HUES48 (cell line): ENCODE measurements around the gene C6orf132.

ENCODE experiments used
- H3K27ac ChIP-seq: one replicate; pipeline ENCODE4 v1.7.0; 2013; ENCODE audit warnings: low read depth, low read length, inconsistent platforms
- H3K27me3 ChIP-seq: 2 replicates; pipeline ENCODE4 v1.6.1; 2013; ENCODE audit warnings: mild to moderate bottlenecking, low read length; ENCODE audit not compliant: control insufficient read depth, insufficient read depth
- H3K36me3 ChIP-seq: 2 replicates; pipeline ENCODE4 v1.6.1; 2013; ENCODE audit warnings: low read length; ENCODE audit not compliant: control insufficient read depth, insufficient read depth
- H3K4me1 ChIP-seq: 2 replicates; pipeline ENCODE4 v1.6.1; 2013; ENCODE audit warnings: mild to moderate bottlenecking, low read length; ENCODE audit not compliant: control insufficient read depth, insufficient read depth
- H3K4me3 ChIP-seq: 2 replicates; pipeline ENCODE4 v1.5.1; 2013; ENCODE audit warnings: mild to moderate bottlenecking, low read depth, low read length
- H3K9ac ChIP-seq: 2 replicates; pipeline ENCODE4 v1.6.1; 2013; ENCODE audit warnings: mild to moderate bottlenecking, low read depth, low read length, moderate library complexity
- H3K9me3 ChIP-seq: 2 replicates; pipeline ENCODE4 v1.6.1; 2013; ENCODE audit warnings: low read length; ENCODE audit not compliant: control insufficient read depth, insufficient read depth

The C6orf132 gene

GRCh38 chr6:42104095-42104803, 38.2 kb downstream of the C6orf132 start:
- peaks cover 18% of the 10 kb centered on the region for H3K4me1 ChIP-seq
- peak overlapping the region; percentile 50; the same call in 1 of the 2 replicates for H3K9ac ChIP-seq
- peak overlapping the region; percentile 22 for H3K27ac ChIP-seq
- peaks cover 2% of the 10 kb centered on the region; the same call in 1 of the 2 replicates for H3K27me3 ChIP-seq
- no peaks in the 10 kb centered on the region for H3K9me3 ChIP-seq
- H3K36me3 ChIP-seq = peaks cover 41% of the 10 kb centered on the region
- peak overlapping the region; percentile 59; the same call in 1 of the 2 replicates for H3K4me3 ChIP-seq

GRCh38 chr6:42103753-42104094, 38.7 kb downstream of the C6orf132 start:
- Histone ChIP-seq H3K4me3 (peak overlapping the region; percentile 59; the same call in 1 of the 2 replicates), H3K4me1 (peaks cover 19% of the 10 kb centered on the region), H3K9ac (no peak overlapping the region), H3K27me3 (peaks cover 7% of the 10 kb centered on the region; the same call in 1 of the 2 replicates), H3K9me3 (no peaks in the 10 kb centered on the region), H3K27ac (no peak overlapping the region), H3K36me3 (peaks cover 39% of the 10 kb centered on the region)

- H3K9me3 ChIP-seq = no peaks in the 10 kb centered on the region
- H3K27me3 ChIP-seq = peaks cover 12% of the 10 kb centered on the region; the same call in 1 of the 2 replicates
- peaks cover 34% of the 10 kb centered on the region for H3K36me3 ChIP-seq
- H3K27ac ChIP-seq = no peak overlapping the region
- peaks cover 19% of the 10 kb centered on the region for H3K4me1 ChIP-seq
- H3K4me3 ChIP-seq = no peak overlapping the region
- no peak overlapping the region for H3K9ac ChIP-seq
These were observed 39.2 kb downstream of the C6orf132 start for GRCh38 chr6:42103216-42103615.

GRCh38 chr6:42101186-42101657, 41.2 kb downstream of the C6orf132 start:
- H3K9ac ChIP-seq = no peak overlapping the region
- no peaks in the 10 kb centered on the region for H3K9me3 ChIP-seq
- no peak overlapping the region for H3K27ac ChIP-seq
- H3K36me3 ChIP-seq = peaks cover 23% of the 10 kb centered on the region
- H3K4me1 ChIP-seq = peaks cover 19% of the 10 kb centered on the region
- peaks cover 28% of the 10 kb centered on the region for H3K27me3 ChIP-seq
- H3K4me3 ChIP-seq = no peak overlapping the region

- H3K27ac ChIP-seq = no peak overlapping the region
- H3K36me3 ChIP-seq = peaks cover 14% of the 10 kb centered on the region
- no peak overlapping the region for H3K9ac ChIP-seq
- no peak overlapping the region for H3K4me3 ChIP-seq
- H3K27me3 ChIP-seq = peaks cover 33% of the 10 kb centered on the region
- peaks cover 16% of the 10 kb centered on the region for H3K4me1 ChIP-seq
- no peaks in the 10 kb centered on the region for H3K9me3 ChIP-seq
These were observed 42.2 kb downstream of the C6orf132 start for GRCh38 chr6:42100029-42100901.

GRCh38 chr6:42099340-42100028, 42.9 kb downstream of the C6orf132 start:
- no peak overlapping the region for H3K9ac ChIP-seq
- peaks cover 33% of the 10 kb centered on the region for H3K27me3 ChIP-seq
- no peaks in the 10 kb centered on the region for H3K9me3 ChIP-seq
- H3K27ac ChIP-seq = no peak overlapping the region
- H3K4me1 ChIP-seq = peaks cover 13% of the 10 kb centered on the region
- H3K36me3 ChIP-seq = peaks cover 13% of the 10 kb centered on the region; the same call in 1 of the 2 replicates
- H3K4me3 ChIP-seq = no peak overlapping the region

- Histone ChIP-seq H3K27me3 (peaks cover 43% of the 10 kb centered on the region), H3K4me3 (no peak overlapping the region), H3K4me1 (peaks cover 15% of the 10 kb centered on the region), H3K9ac (no peak overlapping the region), H3K36me3 (no peaks in the 10 kb centered on the region), H3K9me3 (no peaks in the 10 kb centered on the region), H3K27ac (no peak overlapping the region)
These were observed 46.5 kb downstream of the C6orf132 start for GRCh38 chr6:42095776-42096541.

GRCh38 chr6:42095094-42095493, 47.3 kb downstream of the C6orf132 start:
- no peaks in the 10 kb centered on the region for H3K9me3 ChIP-seq
- no peak overlapping the region for H3K4me3 ChIP-seq
- no peak overlapping the region for H3K9ac ChIP-seq
- H3K27me3 ChIP-seq = peaks cover 43% of the 10 kb centered on the region
- peaks cover 15% of the 10 kb centered on the region for H3K4me1 ChIP-seq
- H3K36me3 ChIP-seq = no peaks in the 10 kb centered on the region
- no peak overlapping the region for H3K27ac ChIP-seq

GRCh38 chr6:42093582-42094329, 48.7 kb downstream of the C6orf132 start:
- no peak overlapping the region for H3K4me3 ChIP-seq
- no peaks in the 10 kb centered on the region for H3K9me3 ChIP-seq
- H3K36me3 ChIP-seq = no peaks in the 10 kb centered on the region
- H3K27ac ChIP-seq = no peak overlapping the region
- peaks cover 37% of the 10 kb centered on the region for H3K27me3 ChIP-seq
- H3K4me1 ChIP-seq = peaks cover 5% of the 10 kb centered on the region
- H3K9ac ChIP-seq = no peak overlapping the region

GRCh38 chr6:42091718-42092023, 50.7 kb downstream of the C6orf132 start:
- H3K9me3 ChIP-seq = no peaks in the 10 kb centered on the region
- H3K9ac ChIP-seq = no peak overlapping the region
- H3K4me3 ChIP-seq = no peak overlapping the region
- no peak overlapping the region for H3K27ac ChIP-seq
- peaks cover 20% of the 10 kb centered on the region for H3K27me3 ChIP-seq
- peaks cover 15% of the 10 kb centered on the region for H3K4me1 ChIP-seq
- H3K36me3 ChIP-seq = no peaks in the 10 kb centered on the region
